Inferior parietal cortex (tissue), 1 donor: ENCODE results near the gene KCNN2.
"Not testable (repeated sequence)": the region's sequence is repeated elsewhere in the genome, so short reads cannot be mapped to it uniquely, and the experiment has no call there.

Experiments used
- DNase-seq: peaks from one replicate; pipeline ENCODE4 v3.0.0-alpha.2; 2016; ENCODE audit errors: extremely low spot score

KCNN2 gene

DNA sequence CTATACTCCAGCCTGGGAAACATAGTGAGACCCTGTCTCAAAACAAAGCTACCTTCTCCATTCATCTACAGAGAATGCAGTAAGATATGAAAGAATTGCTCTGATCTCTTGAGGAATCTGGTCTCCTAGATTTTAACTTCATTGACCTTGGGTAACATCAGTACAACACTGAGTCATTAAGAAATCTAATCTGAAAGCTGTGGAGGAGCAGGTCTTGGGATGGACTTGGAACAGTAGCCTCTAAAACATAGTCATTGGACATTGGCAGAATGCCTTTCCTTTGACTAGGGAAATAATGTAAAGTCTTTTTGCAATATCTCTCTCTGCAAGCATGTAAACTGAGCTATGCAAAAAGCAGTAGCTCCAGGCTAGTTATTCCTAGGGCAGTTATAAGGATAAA lies 58.1 kb downstream of the KCNN2 start:
- no peak for DNase-seq

- DNase-seq = no peak
Observed at GRCh38 chr5:114427204-114427603, 65.3 kb downstream of the KCNN2 start.

- no peak for DNase-seq
Observed at GRCh38 chr5:114430532-114430931, 68.7 kb downstream of the KCNN2 start.

GRCh38 chr5:114432684-114433083 lies 70.8 kb downstream of the KCNN2 start:
- DNase-seq = not testable (repeated sequence)

GRCh38 chr5:114434396-114435219 lies 72.7 kb downstream of the KCNN2 start:
- no peak for DNase-seq

DNA sequence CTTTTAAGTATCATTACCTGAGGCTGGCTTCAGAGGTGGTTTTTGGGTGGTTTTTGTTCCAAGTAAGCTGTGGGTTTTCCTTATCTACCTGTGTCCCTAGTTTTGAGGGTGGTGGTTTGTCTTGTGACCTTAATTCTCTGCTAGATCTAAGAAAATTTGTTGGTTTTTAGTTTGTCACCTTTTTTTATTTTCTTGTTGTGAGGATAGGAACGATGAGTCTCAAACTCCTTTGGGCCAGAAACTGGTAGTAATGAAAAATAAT lies 73.3 kb downstream of the KCNN2 start:
- no peak for DNase-seq

DNA sequence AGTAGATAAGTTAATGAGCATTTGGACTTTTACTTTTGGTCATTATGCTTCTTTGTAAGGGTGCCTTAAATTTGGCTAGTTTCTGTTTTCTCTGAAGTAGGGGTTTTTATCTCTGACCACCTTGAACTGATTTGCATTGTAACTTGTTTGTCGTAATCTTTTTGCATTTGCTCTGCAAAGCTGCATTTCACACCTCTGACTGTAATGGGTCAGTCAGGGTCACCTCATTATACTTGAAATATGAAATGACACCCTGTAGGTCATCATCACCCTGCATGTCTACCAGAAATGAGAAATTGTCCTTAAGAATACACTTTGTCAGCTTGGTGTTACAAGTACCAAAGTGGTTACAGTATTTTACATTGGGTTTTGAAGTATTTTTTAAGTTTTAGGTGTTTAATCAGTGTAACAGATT lies 74.0 kb downstream of the KCNN2 start:
- DNase-seq = no peak

GRCh38 chr5:114437936-114438335 lies 76.1 kb downstream of the KCNN2 start:
- no peak for DNase-seq

- no peak for DNase-seq
Observed at GRCh38 chr5:114438471-114438870, 76.6 kb downstream of the KCNN2 start.

DNA sequence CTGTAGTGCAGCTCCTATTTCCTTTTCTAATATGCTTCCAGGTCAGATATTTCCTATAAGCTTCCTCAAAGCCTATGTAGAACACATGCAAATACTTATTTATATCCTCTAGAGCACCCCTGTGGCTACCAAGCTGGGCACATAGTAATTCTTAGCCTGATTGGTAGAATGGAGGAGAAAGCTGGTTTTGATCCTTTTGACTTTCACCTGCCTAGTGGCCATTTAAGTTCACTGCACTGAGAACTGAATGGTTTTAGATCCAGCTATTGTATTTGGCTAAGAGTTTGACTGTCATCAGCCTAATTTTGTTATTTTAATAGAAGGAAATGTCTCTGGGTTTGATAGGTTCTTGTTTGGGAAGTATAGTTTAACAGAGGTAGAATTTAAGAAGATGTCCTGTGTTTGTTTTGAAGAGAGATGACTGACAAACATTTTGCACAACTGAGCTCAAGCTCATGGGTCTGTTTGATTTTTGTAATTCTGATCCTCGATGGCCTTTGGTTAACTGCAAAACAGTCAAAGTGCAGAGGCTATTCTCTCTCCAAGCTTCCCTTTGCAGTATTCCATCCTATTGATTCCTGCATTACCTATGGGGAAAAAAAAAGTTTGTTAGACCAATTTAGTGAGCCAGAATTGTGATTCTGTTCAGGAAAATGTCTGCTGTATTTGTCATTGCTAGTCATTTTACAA lies 85.4 kb downstream of the KCNN2 start:
- DNase-seq = no peak

- no peak for DNase-seq
Observed at GRCh38 chr5:114448481-114448880, 86.6 kb downstream of the KCNN2 start.

DNA sequence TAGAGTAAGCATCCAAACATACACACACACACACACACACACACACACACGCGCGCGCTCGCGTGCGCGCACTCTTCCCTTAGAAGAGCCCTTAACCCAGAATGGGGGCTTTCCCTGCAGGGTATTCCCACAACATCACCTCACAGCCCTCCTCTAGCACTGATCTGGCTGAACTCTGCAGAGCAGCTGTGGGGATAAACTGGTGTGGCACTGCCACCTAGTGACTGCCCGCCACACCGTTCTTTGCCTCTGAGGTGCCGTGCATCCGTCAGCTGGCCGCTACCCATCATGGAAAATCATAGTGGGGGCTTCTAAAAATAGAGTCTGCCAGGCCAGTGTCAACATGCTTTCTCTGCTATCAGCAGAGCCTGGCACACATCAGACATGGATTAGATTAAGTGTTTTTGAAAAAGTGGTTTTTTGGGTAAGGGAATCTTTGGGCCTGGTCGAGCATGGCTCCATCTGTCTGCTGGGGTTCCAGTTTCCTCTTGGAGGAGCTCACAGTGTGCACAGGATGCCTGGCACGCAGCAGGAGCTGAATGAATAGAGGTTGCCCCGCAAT lies 88.1 kb downstream of the KCNN2 start:
- DNase-seq = peak; percentile 82

GRCh38 chr5:114450437-114450836 lies 88.6 kb downstream of the KCNN2 start:
- no peak for DNase-seq

- no peak for DNase-seq
Observed at GRCh38 chr5:114458726-114459125, 96.9 kb downstream of the KCNN2 start.

- no peak for DNase-seq
Observed at GRCh38 chr5:114467171-114467570, 105.3 kb downstream of the KCNN2 start.

DNA sequence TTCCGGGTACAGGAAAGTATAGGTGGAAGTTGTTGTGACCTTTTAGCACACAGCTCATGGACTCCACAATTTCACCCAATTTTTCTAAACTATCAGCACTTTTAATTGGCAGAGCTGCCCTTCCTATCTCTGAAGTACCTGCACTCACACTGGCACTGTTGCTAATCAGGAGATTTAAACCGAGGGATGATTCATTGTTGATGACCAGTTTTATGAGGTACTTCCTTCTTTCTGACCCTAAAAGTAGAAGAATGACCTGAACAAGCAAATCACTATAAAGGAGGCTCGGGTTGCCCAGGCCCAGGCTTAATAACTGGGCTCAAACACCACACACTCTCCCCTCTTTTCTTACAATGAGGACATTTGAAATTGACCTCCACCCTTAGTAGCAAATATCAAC lies 105.9 kb downstream of the KCNN2 start:
- no peak for DNase-seq

- DNase-seq = no peak
Observed at GRCh38 chr5:114469372-114469771, 107.5 kb downstream of the KCNN2 start.

GRCh38 chr5:114471529-114471928 lies 109.7 kb downstream of the KCNN2 start:
- no peak for DNase-seq

- DNase-seq = no peak
Observed at GRCh38 chr5:114473541-114473940, 111.7 kb downstream of the KCNN2 start.

GRCh38 chr5:114477816-114478334 lies 116.0 kb downstream of the KCNN2 start:
- no peak for DNase-seq

- no peak for DNase-seq
Observed at GRCh38 chr5:114500756-114501155, 138.9 kb downstream of the KCNN2 start.

DNA sequence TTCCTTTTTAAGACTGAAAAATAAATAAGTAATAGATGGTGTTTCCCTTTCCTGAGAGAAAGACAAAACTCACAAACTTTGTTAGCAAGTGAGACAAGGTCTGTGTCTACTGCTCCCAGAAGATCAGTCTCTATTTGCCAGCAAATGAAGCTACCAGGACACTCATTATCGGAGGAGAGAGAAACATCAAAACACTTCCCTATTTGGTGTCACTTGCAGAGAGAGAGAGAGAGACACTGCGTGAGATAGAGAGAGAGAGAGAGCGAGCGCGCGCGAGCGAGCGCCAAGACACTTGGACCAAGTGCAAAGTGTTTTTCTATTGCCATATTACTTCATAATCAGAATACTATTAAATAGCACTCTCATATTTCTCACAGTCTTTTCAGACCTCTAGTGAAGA lies 142.7 kb downstream of the KCNN2 start:
- no peak for DNase-seq

DNA sequence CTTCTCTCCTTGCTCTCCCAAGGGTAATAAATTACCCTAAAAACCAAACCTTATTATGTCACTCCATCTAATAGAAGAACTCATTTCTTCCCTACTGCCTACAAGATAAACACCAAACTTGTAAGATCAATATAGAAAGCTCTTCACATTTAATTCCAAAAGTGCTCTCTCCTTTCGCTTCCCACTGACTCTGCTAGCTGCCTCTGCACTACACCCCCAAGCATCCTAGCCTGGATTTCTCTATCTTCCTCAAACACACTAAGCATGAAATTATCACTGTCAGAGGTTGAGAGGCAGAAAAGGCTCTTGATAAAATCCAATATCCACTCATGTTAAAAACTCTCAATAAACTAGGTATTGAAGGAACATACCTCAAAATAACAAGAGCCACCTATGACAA lies 162.4 kb downstream of the KCNN2 start:
- DNase-seq = no peak
